HUES48 (cell line): ENCODE measurements around the gene WASHC1.
"Not testable (repeated sequence)": the region's sequence is repeated elsewhere in the genome, so short reads cannot be mapped to it uniquely, and the experiment has no call there.

Experiments used
- H3K27ac ChIP-seq: one replicate; pipeline ENCODE4 v1.7.0; 2013; ENCODE audit warnings: low read depth, low read length, inconsistent platforms
- H3K27me3 ChIP-seq: 2 replicates; pipeline ENCODE4 v1.6.1; 2013; ENCODE audit warnings: mild to moderate bottlenecking, low read length; ENCODE audit not compliant: control insufficient read depth, insufficient read depth
- H3K36me3 ChIP-seq: 2 replicates; pipeline ENCODE4 v1.6.1; 2013; ENCODE audit warnings: low read length; ENCODE audit not compliant: control insufficient read depth, insufficient read depth
- H3K4me1 ChIP-seq: 2 replicates; pipeline ENCODE4 v1.6.1; 2013; ENCODE audit warnings: mild to moderate bottlenecking, low read length; ENCODE audit not compliant: control insufficient read depth, insufficient read depth
- H3K4me3 ChIP-seq: 2 replicates; pipeline ENCODE4 v1.5.1; 2013; ENCODE audit warnings: mild to moderate bottlenecking, low read depth, low read length
- H3K9ac ChIP-seq: 2 replicates; pipeline ENCODE4 v1.6.1; 2013; ENCODE audit warnings: mild to moderate bottlenecking, low read depth, low read length, moderate library complexity
- H3K9me3 ChIP-seq: 2 replicates; pipeline ENCODE4 v1.6.1; 2013; ENCODE audit warnings: low read length; ENCODE audit not compliant: control insufficient read depth, insufficient read depth

WASHC1 gene

DNA sequence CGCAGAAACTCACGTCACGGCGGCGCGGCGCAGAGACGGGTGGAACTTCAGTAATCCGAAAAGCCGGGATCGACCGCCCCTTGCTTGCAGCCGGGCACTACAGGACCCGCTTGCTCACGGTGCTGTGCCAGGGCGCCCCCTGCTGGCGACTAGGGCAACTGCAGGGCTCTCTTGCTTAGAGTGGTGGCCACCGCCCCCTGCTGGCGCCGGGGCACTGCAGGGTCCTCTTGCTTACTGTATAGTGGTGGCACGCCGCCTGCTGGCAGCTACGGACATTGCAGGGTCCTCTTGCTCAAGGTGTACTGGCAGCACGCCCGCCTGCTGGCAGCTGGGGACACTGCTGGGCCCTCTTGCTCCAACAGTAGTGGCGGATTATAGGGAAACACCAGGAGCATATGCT, 18.1 kb downstream of the WASHC1 start:
- H3K27ac ChIP-seq, H3K27me3 ChIP-seq, H3K4me1 ChIP-seq, H3K9me3 ChIP-seq, H3K4me3 ChIP-seq, H3K36me3 ChIP-seq, H3K9ac ChIP-seq: not testable (repeated sequence)

DNA sequence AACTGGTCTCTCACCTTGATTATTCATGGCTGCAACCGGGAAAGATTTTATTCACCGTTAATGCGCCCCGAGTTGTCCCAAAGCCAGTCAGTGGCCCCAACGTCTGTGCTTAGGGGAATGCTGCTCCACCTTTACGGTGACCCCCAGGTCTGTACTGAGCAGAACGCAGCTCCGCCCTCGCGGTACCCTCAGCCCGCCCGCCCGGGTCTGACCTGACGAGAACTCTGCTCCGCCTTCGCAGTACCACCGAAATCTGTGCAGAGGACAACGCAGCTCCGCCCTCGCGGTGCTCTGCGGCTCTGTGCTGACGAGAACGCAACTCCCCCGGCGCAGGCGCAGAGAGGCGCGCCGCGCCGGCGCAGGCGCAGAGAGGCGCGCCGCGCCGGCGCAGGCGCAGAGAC, 18.6 kb downstream of the WASHC1 start:
- not testable (repeated sequence) for H3K4me1 ChIP-seq, H3K27me3 ChIP-seq, H3K4me3 ChIP-seq, H3K9ac ChIP-seq, H3K9me3 ChIP-seq, H3K27ac ChIP-seq, H3K36me3 ChIP-seq

DNA sequence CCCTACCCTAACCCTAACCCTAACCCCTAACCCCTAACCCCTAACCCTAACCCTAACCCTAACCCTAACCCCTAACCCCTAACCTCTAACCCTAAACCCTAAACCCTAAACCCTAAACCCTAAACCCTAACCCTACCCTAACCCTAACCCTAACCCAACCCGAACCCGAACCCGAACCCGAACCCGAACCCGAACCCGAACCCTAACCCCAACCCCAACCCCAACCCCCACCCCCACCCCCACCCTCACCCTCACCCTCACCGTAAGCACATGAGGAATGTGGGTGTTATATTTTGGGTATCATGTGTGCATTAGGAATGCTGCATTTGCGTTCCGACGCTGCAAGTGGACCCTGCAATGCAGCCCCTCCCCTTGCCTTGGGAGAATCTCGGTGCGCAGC, 19.0 kb downstream of the WASHC1 start:
- not testable (repeated sequence) for H3K9ac ChIP-seq, H3K4me1 ChIP-seq, H3K27me3 ChIP-seq, H3K9me3 ChIP-seq, H3K4me3 ChIP-seq, H3K27ac ChIP-seq, H3K36me3 ChIP-seq
